SU-DHL-6 (cell line): ENCODE measurements around the gene CAD.

Experiments
- EZH2phosphoT487 ChIP-seq: fragments of 200-600 bp; sonication (generic), shearing (Covaris generic); conservative IDR thresholded peaks from 2 replicates; pipeline ENCODE4 v1.6.1; 2018; ENCODE audit warnings: mild to moderate bottlenecking, antibody characterized with exemption, low read length, moderate library complexity, mixed read lengths
- TF ChIP-seq, protein P1 (sequence below): fragments of 200-600 bp; sonication (generic); IDR thresholded peaks from one replicate; pipeline ENCODE4 v1.5.1; 2017; ENCODE audit warnings: antibody characterized with exemption, mild to moderate bottlenecking, low read length, moderate library complexity; ENCODE audit not compliant: insufficient read depth, poor library complexity, severe bottlenecking

- TF ChIP-seq, protein P1, sequence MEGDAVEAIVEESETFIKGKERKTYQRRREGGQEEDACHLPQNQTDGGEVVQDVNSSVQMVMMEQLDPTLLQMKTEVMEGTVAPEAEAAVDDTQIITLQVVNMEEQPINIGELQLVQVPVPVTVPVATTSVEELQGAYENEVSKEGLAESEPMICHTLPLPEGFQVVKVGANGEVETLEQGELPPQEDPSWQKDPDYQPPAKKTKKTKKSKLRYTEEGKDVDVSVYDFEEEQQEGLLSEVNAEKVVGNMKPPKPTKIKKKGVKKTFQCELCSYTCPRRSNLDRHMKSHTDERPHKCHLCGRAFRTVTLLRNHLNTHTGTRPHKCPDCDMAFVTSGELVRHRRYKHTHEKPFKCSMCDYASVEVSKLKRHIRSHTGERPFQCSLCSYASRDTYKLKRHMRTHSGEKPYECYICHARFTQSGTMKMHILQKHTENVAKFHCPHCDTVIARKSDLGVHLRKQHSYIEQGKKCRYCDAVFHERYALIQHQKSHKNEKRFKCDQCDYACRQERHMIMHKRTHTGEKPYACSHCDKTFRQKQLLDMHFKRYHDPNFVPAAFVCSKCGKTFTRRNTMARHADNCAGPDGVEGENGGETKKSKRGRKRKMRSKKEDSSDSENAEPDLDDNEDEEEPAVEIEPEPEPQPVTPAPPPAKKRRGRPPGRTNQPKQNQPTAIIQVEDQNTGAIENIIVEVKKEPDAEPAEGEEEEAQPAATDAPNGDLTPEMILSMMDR, result no peak
- no peak for TF ChIP-seq EZH2phosphoT487
Observed at GRCh38 chr2:27238976-27239375, 21.8 kb downstream of the CAD start.
